Psoas muscle (tissue), 8 donors: ENCODE measurements around the gene CD37. TPM values are rescaled to one million over a fixed set of nuclear protein-coding genes. Genes with fewer than 3 reads are reported as not detected.
"Not testable (repeated sequence)": the region's sequence is repeated elsewhere in the genome, so short reads cannot be mapped to it uniquely, and the experiment has no call there.

Source experiments
- ATAC-seq, 4 donors: fragments of 200-7000 bp; cut with Tn5 transposase; one replicate each; pipeline ENCODE4 v1.9.1; 2020; ENCODE audit warnings: moderate library complexity in 3 of 4, mild to moderate bottlenecking in 2 of 4
- DNase-seq, 2 donors: peaks; one replicate each; pipeline ENCODE4 v3.0.0-alpha.2; 2020
- H3K27ac ChIP-seq: fragments of 200-600 bp; one replicate; pipeline ENCODE4 v1.8.0; 2022
- H3K27me3 ChIP-seq, 3 donors: fragments of 200-600 bp in 1 of 3; one replicate each; pipeline versions ENCODE4 v1.6.1 to v1.8.0; 2013 to 2022; ENCODE audit warnings: low read length in 2 of 3, mild to moderate bottlenecking in 2 of 3, moderate library complexity in 1 of 3; ENCODE audit not compliant: insufficient read depth in 3 of 3
- H3K36me3 ChIP-seq, 2 donors: fragments of 200-600 bp in 1 of 2; one replicate each; pipeline versions ENCODE4 v1.6.1 to v1.8.0; 2013 to 2022; ENCODE audit warnings: low read depth in 1 of 2, mild to moderate bottlenecking in 1 of 2, moderate library complexity in 1 of 2; ENCODE audit not compliant: insufficient read depth in 1 of 2
- H3K4me1 ChIP-seq: fragments of 200-600 bp; one replicate; pipeline ENCODE4 v1.8.0; 2022
- H3K4me3 ChIP-seq: fragments of 200-600 bp; one replicate; pipeline ENCODE4 v1.8.0; 2022; ENCODE audit warnings: mild to moderate bottlenecking
- H3K9me3 ChIP-seq: fragments of 200-600 bp; one replicate; pipeline ENCODE4 v1.8.0; 2022
- CTCF ChIP-seq: fragments of 200-600 bp; IDR thresholded peaks from one replicate; pipeline ENCODE4 v1.8.0; 2022; ENCODE audit warnings: antibody characterized with exemption
- WGBS, 3 donors: extraction: QIAGEN DNeasy Blood & Tissue Kit; methylation state at CpG; one replicate each; pipeline versions ENCODE4 v1.1.6 to v1.1.7; 2013; 5-methylcytosine and 5-hydroxymethylcytosine counted together
- intact Hi-C, 2 donors: fragments of 100-400 bp; cut with DNase I; formaldehyde crosslinking; loops; one replicate each; pipeline versions ENCODE4 v1.11.0 to v1.14.2; 2022
- polyA plus RNA-seq, 3 donors: library from polyadenylated mRNA; stranded (reverse); fragments of 200-250 nt; gene quantifications; one replicate each; pipeline ENCODE4 v1.2.3, GENCODE V29; 2013
- total RNA-seq, 4 donors: library from RNA; stranded (reverse); fragmentation: NEBNext Ultra II Directional in 2 of 4; extraction: Animal tissue kit (Norgen Biotek cat#: 25700) in 2 of 4; gene quantifications; one replicate each; pipeline versions ENCODE4 v1.2.1 to v1.2.4, GENCODE V29; 2021 to 2023
- donor health status: healthy with polysubstance abuse.
- donor health status: DM: no; HTN: no; CAD: no; lungs with moderate emphysema.
- donor health status: Bipolar disorder and iron deficiency.
- donor health status: healthy.
- donor health status: DM: yes; HTN: yes; CAD: no.
- donor health status: DM: no; HTN: no; CAD: no.
- donor health status: DM: no; HTN: no; CAD: no.
- donor health status: DM: yes; HTN: yes; CAD: no.

CD37 gene
- total and polyA plus RNA-seq, 7 donors, result 0.66 to 4.7 (median 2.3) TPM

GRCh38 chr19:49301866-49302252 is 33.3 kb upstream of the CD37 start:
- no peak for ATAC-seq
- intact Hi-C loops, result loop anchor here in 1 of 2 donors (5.0 kb wide), 1 partner anchor 75 kb away; no protein-coding TSS in a partner anchor
- Histone ChIP-seq H3K9me3 (no peaks in the 10 kb centered on the region), H3K4me3 (no peak overlapping the region), H3K4me1 (no peaks in the 10 kb centered on the region), H3K27ac (no peak overlapping the region), H3K27me3 (no peaks in the 10 kb centered on the region), H3K36me3 (no peaks in the 10 kb centered on the region)
- no peak for DNase-seq
- no peak for TF ChIP-seq CTCF
- WGBS, 3 donors, result 78 to 83% (median 80%) methylated on average over 5 of the region's 5 CpGs

GRCh38 chr19:49306734-49307133 is 28.5 kb upstream of the CD37 start:
- H3K9me3 ChIP-seq, H3K27me3 ChIP-seq, H3K27ac ChIP-seq, ATAC-seq, H3K4me1 ChIP-seq, H3K36me3 ChIP-seq, intact Hi-C loops, DNase-seq, H3K4me3 ChIP-seq: not testable (repeated sequence)
- WGBS, 3 donors, result 72 to 80% (median 75%) methylated on average over 7 of the region's 7 CpGs

GRCh38 chr19:49309087-49309486 is 26.1 kb upstream of the CD37 start:
- TF ChIP-seq CTCF, result no peak
- WGBS, 3 donors, result 89 to 92% (median 91%) methylated on average over 6 of the region's 6 CpGs
- intact Hi-C loops, result no loop called here

DNA sequence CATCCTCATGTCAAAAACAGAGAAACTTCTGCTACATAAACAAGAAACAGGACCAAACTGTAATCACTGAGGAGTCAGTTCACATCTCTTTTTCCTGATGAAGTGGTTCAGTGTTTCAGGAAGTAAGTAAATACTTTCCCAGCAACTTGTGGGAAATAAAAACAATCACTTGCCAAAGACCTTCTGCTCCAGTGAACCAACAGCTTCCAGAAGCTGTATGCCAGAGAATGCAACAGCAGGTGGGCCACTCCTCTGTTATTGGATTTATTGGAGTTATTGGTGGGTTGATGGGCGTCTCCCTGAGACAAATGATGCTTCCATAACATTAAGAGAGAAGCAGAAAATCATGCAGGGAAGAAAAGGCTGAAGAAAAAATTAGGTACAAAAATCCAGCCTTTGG is 20.1 kb upstream of the CD37 start:
- H3K36me3 ChIP-seq, result peaks cover 0 to 4% of the 10 kb centered on the region in 2 donors
- no peaks in the 10 kb centered on the region for H3K27me3 ChIP-seq
- intact Hi-C loops, result no loop called here
- peaks cover 3% of the 10 kb centered on the region for H3K9me3 ChIP-seq
- H3K27ac ChIP-seq, result no peak overlapping the region
- WGBS, 3 donors, result 39 to 47% (median 43%) methylated on average over 1 of the region's 1 CpG
- DNase-seq (no peak), ATAC-seq (no peak)
- H3K4me3 ChIP-seq, result no peak overlapping the region
- no peaks in the 10 kb centered on the region for H3K4me1 ChIP-seq
- TF ChIP-seq CTCF, result no peak

More at GRCh38 chr19:49309087-49309486, 26.1 kb upstream of the CD37 start:
- no peak overlapping the region for H3K27ac ChIP-seq
- peaks cover 0 to 4% of the 10 kb centered on the region in 2 donors for H3K36me3 ChIP-seq
- no peak overlapping the region for H3K4me3 ChIP-seq
- no peak for DNase-seq
- ATAC-seq, result no peak
- H3K4me1 ChIP-seq, result no peaks in the 10 kb centered on the region
- no peaks in the 10 kb centered on the region for H3K27me3 ChIP-seq
- no peaks in the 10 kb centered on the region for H3K9me3 ChIP-seq

GRCh38 chr19:49316284-49316683 is 18.9 kb upstream of the CD37 start:
- intact Hi-C loops, result no loop called here
- DNase-seq (no peak), ATAC-seq (no peak)
- H3K4me1 ChIP-seq, result no peaks in the 10 kb centered on the region
- no peaks in the 10 kb centered on the region for H3K27me3 ChIP-seq
- no peak for TF ChIP-seq CTCF
- peaks cover 10% of the 10 kb centered on the region for H3K9me3 ChIP-seq
- H3K36me3 ChIP-seq, result no peaks in the 10 kb centered on the region
- no peak overlapping the region for H3K4me3 ChIP-seq
- no peak overlapping the region for H3K27ac ChIP-seq
